Pancreas (tissue), 10 donors: ENCODE measurements around the gene GPC6. TPM values are rescaled to one million over a fixed set of nuclear protein-coding genes. Genes with fewer than 3 reads are reported as not detected.
A peak's percentile ranks its signal among the peaks of the same experiment; 100 is the strongest.

Source experiments
- ATAC-seq, 4 donors: fragments of 200-7000 bp; cut with Tn5 transposase; one replicate each; pipeline versions ENCODE4 v1.8.0 to v1.9.1; 2020; ENCODE audit warnings: mild to moderate bottlenecking in 4 of 4, moderate library complexity in 4 of 4
- DNase-seq, 6 donors: peaks; one replicate each; pipeline ENCODE4 v3.0.0-alpha.2; 2020
- FAIRE-seq: peaks from 2 replicates; lab custom pipeline; 2012; peaks lifted over from hg19 to GRCh38; lab: Jason Lieb, UNC
- H3K27ac ChIP-seq, 4 donors: fragments of 200-600 bp; sonication (generic); 1 replicate in 3 of 4; 2 replicates in 1 of 4; pipeline versions ENCODE4 v1.5.0 to v1.8.0; 2020
- H3K27me3 ChIP-seq, 4 donors: fragments of 200-600 bp; one replicate each; pipeline ENCODE4 v1.8.0; 2021
- H3K36me3 ChIP-seq, 3 donors: fragments of 200-600 bp; sonication (generic) in 1 of 3; one replicate each; pipeline versions ENCODE4 v1.5.0 to v1.8.0; 2020 to 2021
- H3K4me1 ChIP-seq, 3 donors: fragments of 200-600 bp; one replicate each; pipeline ENCODE4 v1.8.0; 2021
- H3K4me3 ChIP-seq, 4 donors: fragments of 200-600 bp; sonication (generic) in 2 of 4; one replicate each; pipeline versions ENCODE4 v1.5.0 to v1.8.0; 2020 to 2021
- H3K9me3 ChIP-seq, 4 donors: fragments of 200-600 bp; one replicate each; pipeline ENCODE4 v1.8.0; 2021
- WGBS, 2 donors: extraction: QIAGEN DNeasy Blood & Tissue Kit; methylation state at CpG; one replicate each; pipeline ENCODE4 v1.1.7; 2013; 5-methylcytosine and 5-hydroxymethylcytosine counted together
- intact Hi-C, 3 donors: fragments of 100-400 bp; cut with DNase I; formaldehyde crosslinking; loops; one replicate each; pipeline versions ENCODE4 v1.11.1 to v1.14.2; 2022
- polyA plus RNA-seq, 2 donors: library from polyadenylated mRNA; stranded (reverse); fragments of 200-250 nt; gene quantifications; one replicate each; pipeline ENCODE4 v1.2.3, GENCODE V29; 2013
- total RNA-seq, 6 donors: library from RNA; stranded (reverse); fragmentation: NEBNext Ultra II Directional in 4 of 6; extraction: Animal tissue kit (Norgen Biotek cat#: 25700) in 4 of 6; gene quantifications; one replicate each; pipeline versions ENCODE4 v1.2.1 to v1.2.4, GENCODE V29; 2021 to 2023
- TF ChIP-seq, protein P1 (sequence below), 4 donors: fragments of 200-600 bp; sonication (generic) in 3 of 4; IDR thresholded peaks; one replicate each; pipeline versions ENCODE4 v1.5.0 to v1.8.0; 2021; ENCODE audit warnings: antibody characterized with exemption in 4 of 4
- donor health status: healthy with polysubstance abuse.
- donor health status: DM: no; HTN: no; CAD: no; lungs with moderate emphysema.
- donor health status: DM: no; HTN: no; CAD: no.
- donor health status: control.
- donor health status: control.
- donor health status: Bipolar disorder and iron deficiency.
- donor health status: DM: yes; HTN: yes; CAD: no.
- donor health status: DM: no; HTN: no; CAD: no.
- donor health status: DM: no; HTN: no; CAD: no.
- donor health status: DM: yes; HTN: yes; CAD: no.

Gene GPC6
- total and polyA plus RNA-seq, 8 donors, result 0.23 to 3.3 (median 1.2) TPM

DNA sequence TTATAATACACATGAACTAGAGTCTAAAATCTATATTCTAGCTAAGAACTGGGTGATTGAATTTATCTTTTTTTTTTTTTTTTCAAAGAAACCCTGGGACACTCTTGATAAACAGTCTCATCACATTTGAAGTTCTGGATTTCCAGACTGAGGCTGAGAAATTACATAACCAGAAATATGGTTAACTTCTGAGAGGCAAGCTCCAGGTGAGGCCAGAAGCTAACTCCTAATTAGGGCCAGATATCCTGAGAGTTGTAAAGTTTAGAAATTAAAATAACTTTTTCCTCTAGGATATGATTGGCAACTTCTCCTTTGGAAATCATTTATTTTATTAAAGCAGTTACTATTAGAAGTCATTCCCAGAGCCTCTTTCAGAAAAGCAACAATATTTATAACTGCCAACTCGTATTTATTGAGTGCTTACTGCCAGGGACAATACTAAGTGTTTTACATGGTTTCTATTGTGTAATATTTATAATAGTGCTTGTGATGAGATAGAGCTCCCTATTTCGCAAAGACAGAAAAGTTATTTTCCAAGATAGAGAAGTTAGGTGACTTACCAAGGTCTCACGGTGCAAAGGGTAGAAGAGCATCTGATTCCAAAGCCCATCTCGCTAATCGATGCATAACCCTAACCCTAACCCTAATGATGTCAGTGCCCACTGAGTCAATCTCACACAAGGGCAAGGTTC is 1065.2 kb downstream of the GPC6 start:
- intact Hi-C loops, result no loop called here
- Histone ChIP-seq H3K4me1 (peaks cover 0 to 14% (median 6%) of the 10 kb centered on the region in 3 donors), H3K36me3 (no peaks in the 10 kb centered on the region), H3K9me3 (no peaks in the 10 kb centered on the region), H3K4me3 (no peak overlapping the region), H3K27ac (no peak overlapping the region), H3K27me3 (no peaks in the 10 kb centered on the region)
- 37 to 39% methylated on average over 5 of the region's 5 CpGs for WGBS, 2 donors
- ATAC-seq (peak; percentile 57 to 87 (median 70)), DNase-seq (no peak), FAIRE-seq (no peak)
- TF ChIP-seq, protein P1, sequence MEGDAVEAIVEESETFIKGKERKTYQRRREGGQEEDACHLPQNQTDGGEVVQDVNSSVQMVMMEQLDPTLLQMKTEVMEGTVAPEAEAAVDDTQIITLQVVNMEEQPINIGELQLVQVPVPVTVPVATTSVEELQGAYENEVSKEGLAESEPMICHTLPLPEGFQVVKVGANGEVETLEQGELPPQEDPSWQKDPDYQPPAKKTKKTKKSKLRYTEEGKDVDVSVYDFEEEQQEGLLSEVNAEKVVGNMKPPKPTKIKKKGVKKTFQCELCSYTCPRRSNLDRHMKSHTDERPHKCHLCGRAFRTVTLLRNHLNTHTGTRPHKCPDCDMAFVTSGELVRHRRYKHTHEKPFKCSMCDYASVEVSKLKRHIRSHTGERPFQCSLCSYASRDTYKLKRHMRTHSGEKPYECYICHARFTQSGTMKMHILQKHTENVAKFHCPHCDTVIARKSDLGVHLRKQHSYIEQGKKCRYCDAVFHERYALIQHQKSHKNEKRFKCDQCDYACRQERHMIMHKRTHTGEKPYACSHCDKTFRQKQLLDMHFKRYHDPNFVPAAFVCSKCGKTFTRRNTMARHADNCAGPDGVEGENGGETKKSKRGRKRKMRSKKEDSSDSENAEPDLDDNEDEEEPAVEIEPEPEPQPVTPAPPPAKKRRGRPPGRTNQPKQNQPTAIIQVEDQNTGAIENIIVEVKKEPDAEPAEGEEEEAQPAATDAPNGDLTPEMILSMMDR (IDR thresholded peaks at IDR 0.05), result no peak

DNA sequence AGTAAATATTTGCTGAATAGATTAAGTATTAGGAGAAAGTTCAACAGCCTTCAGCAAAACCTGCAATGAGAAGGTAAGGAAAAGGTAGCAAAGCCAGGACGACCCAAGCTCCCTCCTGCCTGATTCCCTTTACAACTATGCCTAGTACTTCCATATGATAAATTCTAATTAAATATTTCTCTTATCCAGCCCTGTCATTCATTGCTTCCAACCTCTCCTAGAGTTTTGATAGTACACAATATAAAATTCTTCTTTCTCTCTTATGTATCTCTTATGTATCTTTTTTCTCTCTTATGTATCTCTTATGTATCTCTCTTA is 1065.7 kb downstream of the GPC6 start:
- intact Hi-C loops, result no loop called here
- no peak overlapping the region for H3K27ac ChIP-seq
- H3K4me1 ChIP-seq, result peaks cover 0 to 14% (median 6%) of the 10 kb centered on the region in 3 donors
- no peak for FAIRE-seq
- no peaks in the 10 kb centered on the region for H3K36me3 ChIP-seq
- H3K27me3 ChIP-seq, result no peaks in the 10 kb centered on the region
- H3K9me3 ChIP-seq, result no peaks in the 10 kb centered on the region
- no peak for DNase-seq
- H3K4me3 ChIP-seq, result no peak overlapping the region
- TF ChIP-seq, protein P1 (IDR thresholded peaks at IDR 0.05), result no peak
- 30 to 38% methylated on average over 1 of the region's 1 CpG for WGBS, 2 donors
- no peak for ATAC-seq

DNA sequence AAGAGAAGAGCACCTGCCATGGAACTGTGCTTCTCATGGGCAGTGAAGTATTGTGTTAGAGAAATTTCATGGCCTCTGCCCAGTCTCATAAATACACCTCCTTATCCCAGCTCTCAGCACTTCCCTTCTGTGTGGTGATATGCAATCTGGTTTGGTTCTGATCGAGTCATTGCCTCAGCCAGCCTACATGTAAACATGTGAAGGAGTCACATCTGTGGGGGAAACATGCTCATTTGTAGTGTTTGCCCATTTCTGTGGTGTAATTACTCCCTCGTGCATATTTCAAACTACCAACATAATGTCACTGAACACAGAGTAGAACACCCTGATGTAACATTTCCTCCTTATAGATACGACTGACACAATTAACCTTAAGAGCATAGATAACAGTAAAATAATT is 1069.9 kb downstream of the GPC6 start:
- TF ChIP-seq, protein P1 (IDR thresholded peaks at IDR 0.05), result no peak
- Histone ChIP-seq H3K9me3 (no peaks in the 10 kb centered on the region), H3K27ac (no peak overlapping the region), H3K36me3 (no peaks in the 10 kb centered on the region), H3K27me3 (no peaks in the 10 kb centered on the region), H3K4me3 (no peak overlapping the region), H3K4me1 (peaks cover 0 to 12% (median 6%) of the 10 kb centered on the region in 3 donors)
- intact Hi-C loops, result no loop called here
- DNase-seq, result no peak
- 78 to 83% methylated on average over 3 of the region's 3 CpGs for WGBS, 2 donors
- FAIRE-seq, result no peak
- ATAC-seq, result no peak

DNA sequence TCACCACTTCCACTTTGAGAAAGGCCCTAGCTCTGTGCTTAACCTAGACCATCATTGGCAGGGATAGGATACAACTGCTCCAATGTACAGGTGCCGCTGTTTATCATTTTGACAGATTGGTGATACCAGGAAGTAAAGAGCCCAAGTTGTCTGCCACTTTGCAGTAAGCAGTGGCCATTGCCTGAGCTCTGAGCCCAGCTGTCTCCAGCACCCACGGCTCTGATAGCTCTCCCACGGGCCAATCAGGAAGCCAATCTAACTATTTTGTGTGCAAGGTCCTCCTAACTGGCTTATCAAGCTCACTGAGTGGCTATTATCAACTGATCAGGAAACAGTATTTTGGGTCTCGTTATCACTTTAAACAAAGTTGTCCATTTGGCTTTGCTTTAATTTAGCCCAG is 1071.7 kb downstream of the GPC6 start:
- H3K27me3 ChIP-seq, result no peaks in the 10 kb centered on the region
- no peak overlapping the region for H3K27ac ChIP-seq
- WGBS, 2 donors, result 55 to 69% methylated on average over 4 of the region's 4 CpGs
- no peak overlapping the region for H3K4me3 ChIP-seq
- FAIRE-seq (no peak), DNase-seq (no peak), ATAC-seq (no peak)
- intact Hi-C loops, result no loop called here
- no peaks in the 10 kb centered on the region for H3K4me1 ChIP-seq
- no peaks in the 10 kb centered on the region for H3K36me3 ChIP-seq
- no peaks in the 10 kb centered on the region for H3K9me3 ChIP-seq
- TF ChIP-seq, protein P1 (IDR thresholded peaks at IDR 0.05), result no peak

DNA sequence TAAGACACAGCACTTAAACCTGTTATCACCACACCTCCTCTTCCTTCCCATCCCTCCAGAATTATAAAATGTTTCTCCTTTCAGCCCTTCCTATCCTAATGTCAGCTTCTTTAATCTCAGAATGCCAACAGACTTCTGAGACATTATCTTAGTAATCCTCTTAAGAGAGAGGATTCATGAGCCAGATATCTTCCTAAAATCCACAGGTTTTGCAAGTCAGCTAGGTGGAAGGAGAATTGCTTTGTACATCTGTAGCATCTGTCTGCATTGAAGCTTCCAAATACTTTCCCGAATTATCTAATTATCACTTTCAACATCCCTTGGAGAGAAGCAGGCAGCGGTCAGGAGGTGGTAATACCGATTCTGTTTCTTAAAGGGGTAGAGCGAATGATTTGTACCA is 1073.8 kb downstream of the GPC6 start:
- intact Hi-C loops, result no loop called here
- DNase-seq (no peak), FAIRE-seq (no peak), ATAC-seq (no peak)
- H3K4me3 ChIP-seq, result no peak overlapping the region
- no peaks in the 10 kb centered on the region for H3K36me3 ChIP-seq
- no peaks in the 10 kb centered on the region for H3K9me3 ChIP-seq
- H3K27ac ChIP-seq, result no peak overlapping the region
- no peaks in the 10 kb centered on the region for H3K4me1 ChIP-seq
- H3K27me3 ChIP-seq, result no peaks in the 10 kb centered on the region
- WGBS, 2 donors, result 69 to 73% methylated on average over 4 of the region's 4 CpGs
- TF ChIP-seq, protein P1 (IDR thresholded peaks at IDR 0.05), result no peak
